ENCODE results near the gene SORCS3. TPM values are rescaled to one million over a fixed set of nuclear protein-coding genes. Genes with fewer than 3 reads are reported as not detected.

The SORCS3 gene
- total RNA-seq, 1 donor = 2.5 TPM

GRCh38 chr10:104872691-104873090 is 231.6 kb downstream of the SORCS3 start:
- no peaks in the 10 kb centered on the region for H3K4me1 ChIP-seq (ENCODE audit: insufficient read depth, low read length)
- no peaks in the 10 kb centered on the region for H3K9me3 ChIP-seq (ENCODE audit: low read depth, low read length)
- no peak overlapping the region for H3K4me3 ChIP-seq (ENCODE audit: low read length)
- H3K27me3 ChIP-seq (ENCODE audit: insufficient read depth, low read length) = no peaks in the 10 kb centered on the region

GRCh38 chr10:104873161-104873560 is 232.1 kb downstream of the SORCS3 start:
- H3K27me3 ChIP-seq (ENCODE audit: insufficient read depth, low read length) = no peaks in the 10 kb centered on the region

GRCh38 chr10:104875561-104875960 is 234.5 kb downstream of the SORCS3 start:
- H3K27me3 ChIP-seq (ENCODE audit: insufficient read depth, low read length) = no peaks in the 10 kb centered on the region
- no peaks in the 10 kb centered on the region for H3K4me1 ChIP-seq (ENCODE audit: insufficient read depth, low read length)
- H3K4me3 ChIP-seq (ENCODE audit: low read length) = no peak overlapping the region
- H3K9me3 ChIP-seq (ENCODE audit: low read depth, low read length) = no peaks in the 10 kb centered on the region

More at GRCh38 chr10:104873161-104873560, 232.1 kb downstream of the SORCS3 start:
- Histone ChIP-seq H3K9me3 (ENCODE audit: low read depth, low read length) (no peaks in the 10 kb centered on the region), H3K4me3 (ENCODE audit: low read length) (no peak overlapping the region), H3K4me1 (ENCODE audit: insufficient read depth, low read length) (no peaks in the 10 kb centered on the region)

GRCh38 chr10:104880624-104881398 is 239.7 kb downstream of the SORCS3 start:
- H3K4me3 ChIP-seq (ENCODE audit: low read length) = no peak overlapping the region
- H3K9me3 ChIP-seq (ENCODE audit: low read depth, low read length) = no peaks in the 10 kb centered on the region
- no peaks in the 10 kb centered on the region for H3K27me3 ChIP-seq (ENCODE audit: insufficient read depth, low read length)
- no peaks in the 10 kb centered on the region for H3K4me1 ChIP-seq (ENCODE audit: insufficient read depth, low read length)

GRCh38 chr10:104881740-104882139 is 240.7 kb downstream of the SORCS3 start:
- Histone ChIP-seq H3K27me3 (ENCODE audit: insufficient read depth, low read length) (no peaks in the 10 kb centered on the region), H3K4me3 (ENCODE audit: low read length) (no peak overlapping the region), H3K9me3 (ENCODE audit: low read depth, low read length) (no peaks in the 10 kb centered on the region), H3K4me1 (ENCODE audit: insufficient read depth, low read length) (no peaks in the 10 kb centered on the region)

- H3K27me3 ChIP-seq (ENCODE audit: insufficient read depth, low read length) = no peaks in the 10 kb centered on the region
- H3K9me3 ChIP-seq (ENCODE audit: low read depth, low read length) = peaks cover 26% of the 10 kb centered on the region
- no peak overlapping the region for H3K4me3 ChIP-seq (ENCODE audit: low read length)
- no peaks in the 10 kb centered on the region for H3K4me1 ChIP-seq (ENCODE audit: insufficient read depth, low read length)
Measured at GRCh38 chr10:104892879-104893617, 252.0 kb downstream of the SORCS3 start.

GRCh38 chr10:104893701-104894100 is 252.6 kb downstream of the SORCS3 start:
- Histone ChIP-seq H3K9me3 (ENCODE audit: low read depth, low read length) (peaks cover 25% of the 10 kb centered on the region), H3K4me3 (ENCODE audit: low read length) (no peak overlapping the region)

GRCh38 chr10:104894681-104895080 is 253.6 kb downstream of the SORCS3 start:
- Histone ChIP-seq H3K4me1 (ENCODE audit: insufficient read depth, low read length) (no peaks in the 10 kb centered on the region), H3K9me3 (ENCODE audit: low read depth, low read length) (peaks cover 17% of the 10 kb centered on the region), H3K27me3 (ENCODE audit: insufficient read depth, low read length) (no peaks in the 10 kb centered on the region), H3K4me3 (ENCODE audit: low read length) (no peak overlapping the region)

More at GRCh38 chr10:104893701-104894100, 252.6 kb downstream of the SORCS3 start:
- Histone ChIP-seq H3K4me1 (ENCODE audit: insufficient read depth, low read length) (no peaks in the 10 kb centered on the region), H3K27me3 (ENCODE audit: insufficient read depth, low read length) (no peaks in the 10 kb centered on the region)

- peaks cover 8% of the 10 kb centered on the region for H3K9me3 ChIP-seq (ENCODE audit: low read depth, low read length)
- no peak overlapping the region for H3K4me3 ChIP-seq (ENCODE audit: low read length)
- no peaks in the 10 kb centered on the region for H3K4me1 ChIP-seq (ENCODE audit: insufficient read depth, low read length)
- H3K27me3 ChIP-seq (ENCODE audit: insufficient read depth, low read length) = no peaks in the 10 kb centered on the region
Measured at GRCh38 chr10:104895541-104895940, 254.5 kb downstream of the SORCS3 start.

- Histone ChIP-seq H3K9me3 (ENCODE audit: low read depth, low read length) (peaks cover 4% of the 10 kb centered on the region), H3K4me1 (ENCODE audit: insufficient read depth, low read length) (no peaks in the 10 kb centered on the region), H3K27me3 (ENCODE audit: insufficient read depth, low read length) (no peaks in the 10 kb centered on the region), H3K4me3 (ENCODE audit: low read length) (no peak overlapping the region)
Measured at GRCh38 chr10:104895981-104896380, 254.9 kb downstream of the SORCS3 start.

- H3K4me1 ChIP-seq (ENCODE audit: insufficient read depth, low read length) = no peaks in the 10 kb centered on the region
- no peaks in the 10 kb centered on the region for H3K9me3 ChIP-seq (ENCODE audit: low read depth, low read length)
- no peaks in the 10 kb centered on the region for H3K27me3 ChIP-seq (ENCODE audit: insufficient read depth, low read length)
- no peak overlapping the region for H3K4me3 ChIP-seq (ENCODE audit: low read length)
Measured at GRCh38 chr10:104897696-104898095, 256.6 kb downstream of the SORCS3 start.

- Histone ChIP-seq H3K4me1 (ENCODE audit: insufficient read depth, low read length) (no peaks in the 10 kb centered on the region), H3K4me3 (ENCODE audit: low read length) (no peak overlapping the region), H3K9me3 (ENCODE audit: low read depth, low read length) (no peaks in the 10 kb centered on the region), H3K27me3 (ENCODE audit: insufficient read depth, low read length) (no peaks in the 10 kb centered on the region)
Measured at GRCh38 chr10:104899779-104900178, 258.7 kb downstream of the SORCS3 start.

GRCh38 chr10:104903433-104903832 is 262.3 kb downstream of the SORCS3 start:
- Histone ChIP-seq H3K4me3 (ENCODE audit: low read length) (no peak overlapping the region), H3K27me3 (ENCODE audit: insufficient read depth, low read length) (no peaks in the 10 kb centered on the region), H3K9me3 (ENCODE audit: low read depth, low read length) (no peaks in the 10 kb centered on the region)

GRCh38 chr10:104904753-104905323 is 263.7 kb downstream of the SORCS3 start:
- Histone ChIP-seq H3K27me3 (ENCODE audit: insufficient read depth, low read length) (no peaks in the 10 kb centered on the region), H3K9me3 (ENCODE audit: low read depth, low read length) (no peaks in the 10 kb centered on the region), H3K4me1 (ENCODE audit: insufficient read depth, low read length) (no peaks in the 10 kb centered on the region), H3K4me3 (ENCODE audit: low read length) (no peak overlapping the region)

More at GRCh38 chr10:104903433-104903832, 262.3 kb downstream of the SORCS3 start:
- no peaks in the 10 kb centered on the region for H3K4me1 ChIP-seq (ENCODE audit: insufficient read depth, low read length)

GRCh38 chr10:104906112-104906511 is 265.0 kb downstream of the SORCS3 start:
- Histone ChIP-seq H3K27me3 (ENCODE audit: insufficient read depth, low read length) (no peaks in the 10 kb centered on the region), H3K9me3 (ENCODE audit: low read depth, low read length) (no peaks in the 10 kb centered on the region), H3K4me1 (ENCODE audit: insufficient read depth, low read length) (no peaks in the 10 kb centered on the region), H3K4me3 (ENCODE audit: low read length) (no peak overlapping the region)
